HG03457 (cell line): ENCODE data around the gene EDC3.
"Not testable (repeated sequence)": the region's sequence is repeated elsewhere in the genome, so short reads cannot be mapped to it uniquely, and the experiment has no call there.

Experiments used
- ATAC-seq: cut with Tn5 transposase; IDR thresholded peaks from one replicate; pipeline ENCODE4 v1.9.1; 2021; ENCODE audit warnings: moderate number of reproducible peaks; ENCODE audit not compliant: unreplicated experiment

The EDC3 gene

GRCh38 chr15:74710319-74711094 lies 14.7 kb upstream of the EDC3 start:
- ATAC-seq = no peak

- ATAC-seq = no peak
Measured at GRCh38 chr15:74709892-74710291, 14.1 kb upstream of the EDC3 start.

DNA sequence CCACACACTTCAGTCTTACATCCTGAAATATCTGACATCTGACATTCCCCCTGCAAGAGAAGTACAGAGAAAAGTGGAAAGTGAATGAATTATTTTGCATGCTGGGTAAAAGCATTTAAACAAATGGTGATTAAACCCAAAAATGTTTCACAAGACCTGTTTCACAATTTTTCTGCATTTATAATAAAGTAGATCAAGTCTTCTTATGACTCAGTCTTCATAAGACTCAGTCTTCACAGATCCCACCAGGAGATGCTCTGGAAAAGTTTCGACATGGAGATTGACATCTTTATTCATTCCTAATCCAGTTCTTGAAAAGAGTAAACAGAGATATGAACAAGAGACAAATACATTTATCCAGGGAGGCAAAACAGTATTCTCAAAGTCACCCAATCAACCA lies 13.2 kb upstream of the EDC3 start:
- ATAC-seq = no peak

DNA sequence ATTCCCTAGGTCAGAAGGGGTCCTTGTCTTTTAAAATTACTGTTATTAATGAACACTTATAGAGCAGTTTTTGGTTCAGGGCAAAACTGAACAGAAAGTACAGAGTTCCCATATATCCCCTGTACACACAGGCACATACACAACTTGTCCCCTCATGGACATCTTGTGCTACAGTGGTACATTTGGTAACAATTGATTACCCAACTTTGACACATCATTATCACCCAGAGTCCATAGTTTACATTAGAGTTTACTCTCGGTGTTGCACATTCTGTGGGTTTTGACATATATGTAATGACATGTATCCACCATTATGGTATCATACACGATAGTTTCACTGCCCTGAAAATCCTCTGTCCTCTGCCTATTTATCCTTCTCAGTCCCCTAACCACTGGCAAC lies 984 bp upstream of the EDC3 start:
- no peak for ATAC-seq

GRCh38 chr15:74696398-74696729 lies 540 bp upstream of the EDC3 start:
- ATAC-seq = no peak

GRCh38 chr15:74692327-74692726 lies 3.5 kb downstream of the EDC3 start:
- ATAC-seq = no peak

DNA sequence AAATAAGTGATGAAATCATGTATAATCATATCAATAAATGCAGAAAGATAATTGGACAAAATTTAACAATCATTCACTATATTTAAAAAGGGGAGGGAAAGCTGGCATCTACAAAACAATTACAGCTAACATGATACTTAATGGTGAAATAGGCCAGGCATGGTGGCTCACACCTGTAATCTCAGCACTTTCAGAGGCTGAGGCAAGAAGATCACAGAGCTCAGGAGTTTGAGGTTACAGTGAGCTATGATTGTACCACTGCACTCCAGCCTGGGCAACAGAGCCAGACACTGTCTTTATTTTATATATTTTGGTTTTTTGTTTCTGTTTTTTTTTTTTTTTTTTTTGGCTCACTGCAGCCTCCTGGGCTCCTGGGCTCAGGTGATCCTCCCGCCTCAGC lies 12.1 kb downstream of the EDC3 start:
- ATAC-seq = no peak

GRCh38 chr15:74682954-74683353 lies 12.9 kb downstream of the EDC3 start:
- no peak for ATAC-seq

- no peak for ATAC-seq
Measured at GRCh38 chr15:74680456-74680855, 15.4 kb downstream of the EDC3 start.

- no peak for ATAC-seq
Measured at GRCh38 chr15:74676801-74677200, 19.0 kb downstream of the EDC3 start.

- ATAC-seq = no peak
Measured at GRCh38 chr15:74674161-74674560, 21.7 kb downstream of the EDC3 start.

DNA sequence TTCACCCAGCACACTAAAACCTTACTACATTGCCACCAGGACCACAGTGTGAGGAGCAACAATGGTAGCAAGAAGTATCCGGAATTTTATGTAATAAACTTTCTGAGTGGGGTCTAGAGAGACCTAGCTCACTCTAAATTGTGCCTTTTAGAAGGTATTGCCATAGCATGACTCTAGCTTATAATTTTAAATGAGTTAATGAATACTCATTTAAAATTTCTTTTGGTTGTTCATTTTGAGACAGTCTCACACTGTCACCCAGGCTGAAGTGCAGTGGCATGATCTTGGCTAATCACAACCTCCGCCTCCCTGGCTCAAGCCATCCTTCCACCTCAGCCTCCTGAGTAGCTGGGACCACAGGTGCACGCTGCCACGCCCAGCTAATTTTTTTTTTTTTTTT lies 26.2 kb downstream of the EDC3 start:
- no peak for ATAC-seq

DNA sequence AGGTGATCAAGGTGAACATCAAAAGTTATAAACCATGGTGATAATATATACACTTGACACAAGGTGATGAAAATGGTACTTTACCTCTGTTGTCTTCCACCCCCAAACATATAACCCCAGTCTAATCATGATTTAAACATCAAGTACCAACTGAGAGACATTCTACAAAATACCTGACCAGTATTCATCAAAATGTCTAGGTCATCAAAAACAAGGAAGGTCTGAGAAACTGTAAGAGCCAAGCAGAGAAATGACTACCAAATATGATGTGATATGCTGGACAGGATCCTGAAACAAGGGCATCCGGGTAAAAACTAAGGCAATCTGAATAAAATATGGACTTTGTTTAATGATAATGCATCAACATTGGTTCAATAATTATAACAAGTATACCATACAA lies 27.8 kb downstream of the EDC3 start:
- no peak for ATAC-seq

DNA sequence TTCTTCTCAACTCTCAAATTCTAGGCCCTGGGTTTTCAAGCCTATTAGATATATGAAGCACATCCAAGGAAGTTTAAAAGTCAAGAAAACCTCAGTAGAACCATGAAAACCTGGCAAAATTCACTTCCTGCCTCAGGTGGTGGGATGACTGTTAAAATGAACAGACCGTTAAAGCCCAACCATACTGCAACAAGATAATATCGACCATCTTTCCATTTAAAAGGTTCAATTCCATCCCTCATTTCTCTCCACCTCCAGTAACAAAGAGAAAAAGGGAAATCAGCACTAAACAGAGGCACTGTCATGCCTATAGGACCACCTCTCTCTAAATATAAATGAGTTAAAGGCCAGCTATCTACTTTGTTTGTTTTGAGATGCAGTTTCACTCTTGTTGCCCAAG lies 31.2 kb downstream of the EDC3 start:
- ATAC-seq = no peak

DNA sequence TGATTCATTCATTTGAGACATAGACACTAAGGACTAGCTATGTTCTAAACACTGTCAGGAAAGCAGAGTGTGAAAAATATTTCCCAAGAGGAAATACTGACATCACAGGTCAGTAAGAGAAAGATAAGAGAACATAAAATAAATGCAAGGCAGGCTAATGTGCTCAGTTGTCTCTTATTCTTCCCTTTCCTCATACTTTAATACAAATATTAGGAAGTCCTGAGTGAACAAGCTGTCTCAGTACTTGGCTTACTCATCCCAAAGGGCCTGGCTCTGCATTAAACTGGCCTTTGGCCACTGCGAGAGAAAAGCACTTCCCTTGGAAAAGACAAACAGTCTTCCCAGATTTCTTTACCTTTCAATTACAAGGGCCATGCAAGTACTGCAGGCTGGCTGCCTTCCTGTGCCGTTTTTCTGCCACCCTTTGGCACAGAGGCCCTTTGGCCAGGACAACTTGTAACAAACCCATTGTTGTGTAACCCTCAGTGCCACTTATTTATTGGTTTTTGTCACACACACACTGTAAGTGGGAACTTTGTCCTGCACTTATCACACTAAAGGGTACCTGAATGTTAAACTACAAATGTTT lies 31.7 kb downstream of the EDC3 start:
- no peak for ATAC-seq

- no peak for ATAC-seq
Measured at GRCh38 chr15:74663303-74664027, 32.4 kb downstream of the EDC3 start.

DNA sequence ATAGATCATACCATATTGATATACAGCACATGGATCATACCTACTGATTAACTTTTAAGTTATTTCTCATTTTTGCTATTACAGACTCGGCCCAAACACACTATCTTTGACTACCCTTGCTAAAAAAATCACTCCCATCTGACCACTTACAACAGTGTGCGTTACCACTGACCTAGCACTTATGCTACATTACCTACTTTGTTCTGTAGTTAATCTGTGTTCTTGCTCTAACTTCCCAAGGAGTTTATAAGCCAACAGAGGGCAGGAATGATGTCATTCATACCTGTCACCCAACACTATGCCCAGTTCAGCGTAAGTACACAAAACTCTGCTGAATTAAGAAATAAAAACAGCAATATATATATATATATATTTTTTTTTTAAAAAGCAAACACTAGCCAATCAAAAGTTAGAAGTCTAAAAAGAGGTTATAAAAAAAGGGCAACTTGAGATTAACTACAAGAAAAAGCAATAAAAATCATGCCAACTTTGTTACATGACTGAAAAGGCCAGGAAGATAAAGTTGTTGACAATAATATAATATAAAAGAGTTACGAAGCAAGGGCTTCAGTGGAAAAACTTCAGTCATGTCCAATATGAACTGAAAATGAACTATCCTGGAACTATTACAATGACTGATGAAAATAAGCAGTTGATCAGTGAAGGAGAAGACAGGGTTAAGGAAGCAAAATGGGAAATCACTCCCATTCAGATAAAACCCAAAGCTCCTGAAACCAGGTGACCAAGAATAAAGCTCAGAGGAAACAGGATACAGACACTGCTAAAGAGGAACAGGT lies 33.6 kb downstream of the EDC3 start:
- ATAC-seq = no peak

DNA sequence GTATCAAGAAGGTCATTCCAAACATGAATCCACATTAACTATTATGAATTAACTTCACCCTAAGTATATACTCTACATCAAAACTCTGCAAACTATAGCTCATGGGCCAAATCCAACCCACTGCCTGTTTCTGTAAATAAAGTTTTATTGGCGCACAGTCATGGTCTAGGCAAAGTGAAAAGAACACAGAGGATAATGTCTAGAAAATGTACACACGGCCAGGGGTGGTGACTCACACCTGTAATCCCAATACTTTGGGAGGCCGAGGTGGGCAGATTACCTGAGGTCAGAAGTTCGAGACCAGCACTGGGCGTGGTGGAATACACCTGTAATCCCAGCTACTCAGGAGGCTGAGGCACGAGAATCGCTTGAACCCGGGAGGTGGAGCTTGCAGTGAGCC lies 34.5 kb downstream of the EDC3 start:
- not testable (repeated sequence) for ATAC-seq

- no peak for ATAC-seq
Measured at GRCh38 chr15:74657846-74658245, 38.0 kb downstream of the EDC3 start.

GRCh38 chr15:74656935-74657535 lies 38.8 kb downstream of the EDC3 start:
- no peak for ATAC-seq

DNA sequence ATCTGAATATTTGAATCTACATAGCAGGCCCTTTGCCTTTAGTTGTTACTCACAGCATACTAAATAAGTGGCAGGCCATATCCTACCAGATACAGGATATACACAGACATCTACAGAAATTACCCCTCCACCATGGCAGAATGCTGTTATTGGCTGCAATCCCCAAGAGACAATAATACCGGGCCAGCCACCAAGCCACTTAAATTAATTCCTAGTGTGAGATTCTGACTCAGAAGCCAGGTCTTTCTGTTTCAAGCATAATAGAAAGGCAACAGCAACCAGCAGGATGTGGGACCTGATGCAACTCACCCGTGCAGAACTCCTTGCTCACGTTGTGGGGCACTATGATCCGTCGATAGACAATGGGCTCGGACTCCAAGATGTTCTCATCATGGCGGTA lies 40.4 kb downstream of the EDC3 start:
- ATAC-seq = no peak
